Neural progenitor cell (in vitro differentiated cells): ENCODE results near the gene ZNF574.

Experiments used
- EZH2 ChIP-seq: fragments of 200-600 bp; sonication (generic); IDR thresholded peaks from 2 replicates; pipeline ENCODE4 v1.6.1; 2017; ENCODE audit warnings: antibody characterized with exemption, mild to moderate bottlenecking, moderate library complexity
- TF ChIP-seq, protein P1 (sequence below): fragments of 200-600 bp; sonication (generic); IDR thresholded peaks from 2 replicates; pipeline ENCODE4 v1.5.1; 2017; ENCODE audit warnings: antibody characterized with exemption, mild to moderate bottlenecking

DNA sequence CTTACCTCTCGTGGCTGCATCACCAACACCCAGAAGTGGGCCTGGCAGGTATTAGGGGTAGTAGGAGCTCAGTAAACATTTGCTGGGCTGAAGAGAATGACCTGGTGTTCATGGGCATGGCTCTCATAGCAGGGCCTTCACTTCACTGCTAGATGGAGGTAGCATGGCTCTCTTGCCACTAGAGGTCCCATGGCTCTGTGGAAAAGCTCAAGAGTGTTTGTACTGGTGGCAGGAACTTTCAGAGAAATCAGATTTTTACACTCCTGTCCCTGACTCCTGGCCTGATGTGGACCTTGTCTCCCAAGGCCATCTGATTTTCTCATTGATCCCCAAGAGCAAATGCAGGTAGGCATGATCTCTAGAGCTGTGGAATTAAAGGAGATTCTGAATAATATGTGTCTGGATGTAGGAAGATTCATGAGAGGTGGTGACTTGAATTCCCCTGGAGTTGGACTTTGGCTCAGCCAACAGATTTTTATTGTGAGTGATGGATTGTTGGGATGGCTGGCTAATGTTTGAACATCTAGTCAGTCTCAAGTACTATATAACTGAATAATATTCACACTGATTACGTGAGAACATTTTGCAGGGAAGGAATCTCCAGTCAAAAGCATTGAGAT is 5.7 kb downstream of the ZNF574 start:
- TF ChIP-seq, protein P1, sequence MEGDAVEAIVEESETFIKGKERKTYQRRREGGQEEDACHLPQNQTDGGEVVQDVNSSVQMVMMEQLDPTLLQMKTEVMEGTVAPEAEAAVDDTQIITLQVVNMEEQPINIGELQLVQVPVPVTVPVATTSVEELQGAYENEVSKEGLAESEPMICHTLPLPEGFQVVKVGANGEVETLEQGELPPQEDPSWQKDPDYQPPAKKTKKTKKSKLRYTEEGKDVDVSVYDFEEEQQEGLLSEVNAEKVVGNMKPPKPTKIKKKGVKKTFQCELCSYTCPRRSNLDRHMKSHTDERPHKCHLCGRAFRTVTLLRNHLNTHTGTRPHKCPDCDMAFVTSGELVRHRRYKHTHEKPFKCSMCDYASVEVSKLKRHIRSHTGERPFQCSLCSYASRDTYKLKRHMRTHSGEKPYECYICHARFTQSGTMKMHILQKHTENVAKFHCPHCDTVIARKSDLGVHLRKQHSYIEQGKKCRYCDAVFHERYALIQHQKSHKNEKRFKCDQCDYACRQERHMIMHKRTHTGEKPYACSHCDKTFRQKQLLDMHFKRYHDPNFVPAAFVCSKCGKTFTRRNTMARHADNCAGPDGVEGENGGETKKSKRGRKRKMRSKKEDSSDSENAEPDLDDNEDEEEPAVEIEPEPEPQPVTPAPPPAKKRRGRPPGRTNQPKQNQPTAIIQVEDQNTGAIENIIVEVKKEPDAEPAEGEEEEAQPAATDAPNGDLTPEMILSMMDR: peak; percentile 36
- TF ChIP-seq EZH2: no peak
